GM13976 (cell line): Measurements from ENCODE around the gene VPS33B.

Experiments used
- DNase-seq: peaks from one replicate; pipeline ENCODE4 v3.0.0; 2012; ENCODE audit warnings: low spot score
- CTCF ChIP-seq: IDR thresholded peaks from 2 replicates; pipeline ENCODE4 v1.5.1; 2012; ENCODE audit warnings: borderline replicate concordance, mild to moderate bottlenecking; ENCODE audit not compliant: insufficient read depth; ENCODE audit errors: extremely low read depth, missing control alignments, control extremely low read depth
- in situ Hi-C: fragments of 300-500 bp; cut with MboI; formaldehyde crosslinking; loops from one replicate; pipeline ENCODE4 v1.12.0; 2022; ENCODE audit warnings: low sequenced_read_pairs, mixed read lengths, inconsistent platforms; ENCODE audit not compliant: unreplicated experiment

Gene VPS33B

GRCh38 chr15:90962021-90962420, 60.4 kb downstream of the VPS33B start:
- TF ChIP-seq CTCF: no peak
- in situ Hi-C loops: no loop called here
- DNase-seq: no peak

GRCh38 chr15:90960298-90961091, 61.9 kb downstream of the VPS33B start:
- no peak for DNase-seq
- in situ Hi-C loops: no loop called here
- no peak for TF ChIP-seq CTCF

- TF ChIP-seq CTCF: no peak
- in situ Hi-C loops: no loop called here
- no peak for DNase-seq
Observed at GRCh38 chr15:90959894-90960293, 62.5 kb downstream of the VPS33B start.

- no peak for TF ChIP-seq CTCF
- DNase-seq: no peak
- in situ Hi-C loops: no loop called here
Observed at GRCh38 chr15:90959028-90959595, 63.3 kb downstream of the VPS33B start.

GRCh38 chr15:90957791-90958190, 64.6 kb downstream of the VPS33B start:
- in situ Hi-C loops: no loop called here
- no peak for TF ChIP-seq CTCF

GRCh38 chr15:90957031-90957790, 65.2 kb downstream of the VPS33B start:
- in situ Hi-C loops: no loop called here
- DNase-seq: peak; percentile 16
- TF ChIP-seq CTCF: no peak

More at GRCh38 chr15:90957791-90958190, 64.6 kb downstream of the VPS33B start:
- DNase-seq: peak; percentile 20
